Retinal pigment epithelial cell (primary cell): ENCODE data around the gene LMO7.
"Not testable (repeated sequence)": the region's sequence is repeated elsewhere in the genome, so short reads cannot be mapped to it uniquely, and the experiment has no call there.

ENCODE experiments used
- DNase-seq: peaks from one replicate; pipeline ENCODE4 v3.0.0-alpha.2; 2010; ENCODE audit warnings: low read depth
- H3K4me3 ChIP-seq: 2 replicates; pipeline ENCODE4 v1.5.1; 2011; ENCODE audit warnings: mild to moderate bottlenecking, low read length, control low read depth, moderate library complexity
- CTCF ChIP-seq: conservative IDR thresholded peaks from 2 replicates; pipeline ENCODE4 v1.5.1; 2011; ENCODE audit warnings: low read depth, low read length, control low read depth, inconsistent platforms

LMO7 gene

GRCh38 chr13:75771818-75772217 lies 135.7 kb downstream of the LMO7 start:
- H3K4me3 ChIP-seq: no peak overlapping the region
- no peak for TF ChIP-seq CTCF
- peak; percentile 69 for DNase-seq

- no peak for TF ChIP-seq CTCF
- DNase-seq: no peak
- no peak overlapping the region for H3K4me3 ChIP-seq
Measured at GRCh38 chr13:75774176-75774575, 138.0 kb downstream of the LMO7 start.

GRCh38 chr13:75776550-75776949 lies 140.4 kb downstream of the LMO7 start:
- TF ChIP-seq CTCF: no peak
- DNase-seq: no peak
- H3K4me3 ChIP-seq: no peak overlapping the region

- TF ChIP-seq CTCF: no peak
Measured at GRCh38 chr13:75779393-75779792, 143.3 kb downstream of the LMO7 start.

GRCh38 chr13:75780103-75780502 lies 144.0 kb downstream of the LMO7 start:
- H3K4me3 ChIP-seq, DNase-seq: not testable (repeated sequence)

More at GRCh38 chr13:75779393-75779792, 143.3 kb downstream of the LMO7 start:
- no peak for DNase-seq
- H3K4me3 ChIP-seq: no peak overlapping the region

- no peak for DNase-seq
- TF ChIP-seq CTCF: no peak
- H3K4me3 ChIP-seq: no peak overlapping the region
Measured at GRCh38 chr13:75782985-75783384, 146.9 kb downstream of the LMO7 start.

- DNase-seq: no peak
- no peak overlapping the region for H3K4me3 ChIP-seq
- TF ChIP-seq CTCF: no peak
Measured at GRCh38 chr13:75784003-75784402, 147.9 kb downstream of the LMO7 start.

GRCh38 chr13:75785130-75785529 lies 149.0 kb downstream of the LMO7 start:
- TF ChIP-seq CTCF: no peak
- H3K4me3 ChIP-seq: no peak overlapping the region
- DNase-seq: peak; percentile 21
